HL-60 (cell line): ENCODE measurements around the gene TIGD3.
A peak's percentile ranks its signal among the peaks of the same experiment; 100 is the strongest.

Experiments used
- DNase-seq, 2 experiments: peaks; one replicate each; pipeline ENCODE4 v3.0.0-alpha.2; 2010 to 2020; ENCODE audit warnings: low read depth in 1 of 2, low spot score in 1 of 2
- H3K27ac ChIP-seq: fragments of 250-450 bp; sonication (Bioruptor Pico); replicated peaks from 2 replicates; pipeline ENCODE4 v1.5.1; 2020; ENCODE audit warnings: mild to moderate bottlenecking, moderate library complexity
- H3K27me3 ChIP-seq: fragments of 250-450 bp; sonication (Bioruptor Pico); 2 replicates; pipeline ENCODE4 v1.5.1; 2021; ENCODE audit warnings: mild to moderate bottlenecking, moderate library complexity; ENCODE audit not compliant: insufficient read depth, poor library complexity, severe bottlenecking
- H3K4me3 ChIP-seq: replicated peaks from 2 replicates; pipeline ENCODE4 v1.5.1; 2011; ENCODE audit warnings: mild to moderate bottlenecking, control low read depth, low read length; ENCODE audit not compliant: insufficient read depth
- CTCF ChIP-seq: IDR thresholded peaks from one replicate; pipeline ENCODE4 v1.5.1; 2011; ENCODE audit warnings: low read length, control low read depth, inconsistent platforms; ENCODE audit not compliant: insufficient read depth
- GABPA ChIP-seq: IDR thresholded peaks from 2 replicates; pipeline ENCODE4 v1.6.1; 2012; ENCODE audit warnings: low read depth
- POLR2AphosphoS5 ChIP-seq: IDR thresholded peaks from 2 replicates; pipeline ENCODE4 v1.6.1; 2012; ENCODE audit warnings: low read depth
- REST ChIP-seq: IDR thresholded peaks from 2 replicates; pipeline ENCODE4 v1.6.1; 2012; ENCODE audit warnings: low read depth; ENCODE audit not compliant: insufficient replicate concordance
- SPI1 ChIP-seq: IDR thresholded peaks from 2 replicates; pipeline ENCODE4 v1.6.1; 2012; ENCODE audit warnings: low read depth, mild to moderate bottlenecking, borderline replicate concordance

TIGD3 gene

GRCh38 chr11:65352783-65353182, 1.8 kb upstream of the TIGD3 start:
- no peak overlapping the region for H3K27ac ChIP-seq
- no peak for TF ChIP-seq SPI1
- peak; percentile 23 for TF ChIP-seq CTCF
- no peaks in the 10 kb centered on the region for H3K27me3 ChIP-seq
- DNase-seq, result peak in 1 of 2 experiments; percentile 25
- no peak overlapping the region for H3K4me3 ChIP-seq

GRCh38 chr11:65353376-65353775, 1.2 kb upstream of the TIGD3 start:
- no peak for DNase-seq
- H3K27me3 ChIP-seq, result no peaks in the 10 kb centered on the region
- TF ChIP-seq REST (no peak), SPI1 (no peak), POLR2AphosphoS5 (no peak), GABPA (no peak), CTCF (no peak)
- no peak overlapping the region for H3K27ac ChIP-seq
- H3K4me3 ChIP-seq, result no peak overlapping the region

- TF ChIP-seq CTCF, result no peak
- TF ChIP-seq REST, result no peak
- TF ChIP-seq POLR2AphosphoS5, result no peak
- no peak for TF ChIP-seq GABPA
- TF ChIP-seq SPI1, result no peak
- Histone ChIP-seq H3K27ac (no peak overlapping the region), H3K4me3 (no peak overlapping the region), H3K27me3 (no peaks in the 10 kb centered on the region)
- DNase-seq, result no peak
Measured at GRCh38 chr11:65353900-65354264, 669 bp upstream of the TIGD3 start.

GRCh38 chr11:65355013-65355775, 643 bp downstream of the TIGD3 start:
- Histone ChIP-seq H3K27me3 (no peaks in the 10 kb centered on the region), H3K4me3 (peak overlapping the region; percentile 67), H3K27ac (peak overlapping the region; percentile 39; the same call in 1 of the 2 replicates)
- DNase-seq, result peak; percentile 53 to 72
- TF ChIP-seq POLR2AphosphoS5 (no peak), SPI1 (peak; percentile 99)
